HG03439 (cell line): ENCODE measurements around the gene TNFAIP1.

Experiments
- ATAC-seq: cut with Tn5 transposase; IDR thresholded peaks from one replicate; pipeline ENCODE4 v1.9.1; 2021; ENCODE audit warnings: mild to moderate bottlenecking, moderate library complexity; ENCODE audit not compliant: unreplicated experiment

TNFAIP1 gene

GRCh38 chr17:28370035-28370743 is 34.6 kb downstream of the TNFAIP1 start, which contains the start of gene VTN:
Gene VTN, minus strand, starts transcription at chr17:28370307. Its CDS starts 104 bp downstream, at chr17:28370203.
- no peak for ATAC-seq

GRCh38 chr17:28370744-28371103 is 35.2 kb downstream of the TNFAIP1 start:
- no peak for ATAC-seq

- ATAC-seq = peak; percentile 62
Measured at GRCh38 chr17:28371245-28372202, 36.0 kb downstream of the TNFAIP1 start, which contains the start of gene SARM1. Gene SARM1, plus strand, starts transcription at chr17:28371694. Its CDS starts 339 bp downstream, at chr17:28372033.

- ATAC-seq = peak; percentile 15
Measured at GRCh38 chr17:28372203-28372944, 36.8 kb downstream of the TNFAIP1 start.

GRCh38 chr17:28372945-28373274 is 37.3 kb downstream of the TNFAIP1 start:
- ATAC-seq = no peak

GRCh38 chr17:28379814-28380801 is 44.5 kb downstream of the TNFAIP1 start:
- ATAC-seq = no peak

- no peak for ATAC-seq
Measured at GRCh38 chr17:28381141-28381825, 45.7 kb downstream of the TNFAIP1 start.

GRCh38 chr17:28384281-28385036 is 48.9 kb downstream of the TNFAIP1 start:
- ATAC-seq = no peak

- ATAC-seq = no peak
Measured at GRCh38 chr17:28385037-28385400, 49.5 kb downstream of the TNFAIP1 start.

GRCh38 chr17:28385406-28385805 is 49.8 kb downstream of the TNFAIP1 start:
- no peak for ATAC-seq

- ATAC-seq = no peak
Measured at GRCh38 chr17:28386391-28386790, 50.8 kb downstream of the TNFAIP1 start.

- ATAC-seq = no peak
Measured at GRCh38 chr17:28388106-28388505, 52.5 kb downstream of the TNFAIP1 start.

- ATAC-seq = no peak
Measured at GRCh38 chr17:28390141-28390540, 54.6 kb downstream of the TNFAIP1 start.

- ATAC-seq = no peak
Measured at GRCh38 chr17:28390563-28390962, 55.0 kb downstream of the TNFAIP1 start.

- no peak for ATAC-seq
Measured at GRCh38 chr17:28390984-28391383, 55.4 kb downstream of the TNFAIP1 start.

GRCh38 chr17:28391401-28391800 is 55.8 kb downstream of the TNFAIP1 start:
- ATAC-seq = no peak

- ATAC-seq = no peak
Measured at GRCh38 chr17:28392491-28392890, 56.9 kb downstream of the TNFAIP1 start.

- no peak for ATAC-seq
Measured at GRCh38 chr17:28394337-28395116, 59.0 kb downstream of the TNFAIP1 start.
